GM12878 (cell line): ENCODE results near the gene DERA. TPM values are rescaled to one million over a fixed set of nuclear protein-coding genes. Genes with fewer than 3 reads are reported as not detected.

ENCODE experiments used
- ATAC-seq: fragments of 200-7000 bp; cut with Tn5 transposase; 3 replicates; pipeline ENCODE4 v1.9.1; 2020; ENCODE audit warnings: mild to moderate bottlenecking, moderate library complexity
- BruUV-seq: library from RNA; stranded (reverse); fragments of 400-500 nt; replicated peaks from 2 replicates; lab custom pipeline; 2021; lab: Mats Ljungman, UMichigan
- CTCF ChIA-PET: fragments of 300-600 bp; sonication (Branson Sonifier 250); formaldehyde crosslinking; extraction: SDS; loops from one replicate; lab custom pipeline; 2021; ENCODE audit warnings: inconsistent platforms; lab: Yijun Ruan, JAX
- POLR2A ChIA-PET: fragments of 350-600 bp; formaldehyde crosslinking; extraction: SDS; loops from one replicate; lab custom pipeline; 2021; ENCODE audit warnings: inconsistent platforms; lab: Charles Lee
- RAD21 ChIA-PET: fragments of 300-600 bp; sonication (Branson Sonifier 250); formaldehyde crosslinking; loops from one replicate; lab custom pipeline; 2023; ENCODE audit warnings: antibody characterized with exemption; ENCODE audit not compliant: unreplicated experiment; lab: Charles Lee
- SMC1A ChIA-PET: fragments of 300-600 bp; sonication (Branson Sonifier 250); formaldehyde crosslinking; loops from one replicate; lab custom pipeline; 2023; ENCODE audit not compliant: unreplicated experiment, uncharacterized antibody; lab: Charles Lee
- DNase-seq: peaks from one replicate; pipeline ENCODE4 v3.0.0-alpha.2; 2011; ENCODE audit warnings: low read depth, low spot score
- FAIRE-seq: peaks from 3 replicates; lab custom pipeline; 2011; peaks lifted over from hg19 to GRCh38; lab: Jason Lieb, UNC
- H2AFZ ChIP-seq: 2 replicates; pipeline ENCODE4 v1.6.0; 2011; ENCODE audit warnings: low read depth, low read length, control low read depth; ENCODE audit not compliant: control insufficient read depth
- H3K27ac ChIP-seq: 2 replicates; pipeline ENCODE4 v1.5.1; 2011; ENCODE audit warnings: control low read depth; ENCODE audit not compliant: control insufficient read depth, insufficient read depth
- H3K27me3 ChIP-seq, 2 experiments: replicated peaks in 1 of 2; 2 replicates each; pipeline versions ENCODE4 v1.6.0 to v1.6.1; 2011; ENCODE audit warnings: low read length in 1 of 2; ENCODE audit not compliant: control insufficient read depth in 2 of 2, insufficient read depth in 2 of 2
- H3K36me3 ChIP-seq, 2 experiments: 2 replicates each; pipeline ENCODE4 v1.5.1; 2011; ENCODE audit warnings: low read length in 1 of 2; ENCODE audit not compliant: control insufficient read depth in 2 of 2, insufficient read depth in 2 of 2
- H3K4me1 ChIP-seq: 2 replicates; pipeline ENCODE4 v1.6.1; 2011; ENCODE audit warnings: mild to moderate bottlenecking, low read length, moderate library complexity, mixed read lengths; ENCODE audit not compliant: control insufficient read depth, insufficient read depth
- H3K4me2 ChIP-seq: 2 replicates; pipeline ENCODE4 v1.6.0; 2011; ENCODE audit warnings: control low read depth; ENCODE audit not compliant: control insufficient read depth, insufficient read depth
- H3K4me3 ChIP-seq: fragments of 200-600 bp; sonication (generic); 2 replicates; pipeline ENCODE4 v1.5.1; 2016
- H3K79me2 ChIP-seq: 2 replicates; pipeline ENCODE4 v1.6.0; 2011; ENCODE audit warnings: low read length; ENCODE audit not compliant: control insufficient read depth, insufficient read depth
- H3K9ac ChIP-seq: 2 replicates; pipeline ENCODE4 v1.8.0; 2011; ENCODE audit warnings: low read length, control low read depth, mixed read lengths; ENCODE audit not compliant: control insufficient read depth, insufficient read depth
- H3K9me3 ChIP-seq: replicated peaks from 3 replicates; pipeline ENCODE4 v1.5.1; 2011; ENCODE audit warnings: mild to moderate bottlenecking, low read length; ENCODE audit not compliant: control insufficient read depth, insufficient read depth
- H4K20me1 ChIP-seq: 2 replicates; pipeline ENCODE4 v1.6.0; 2011; ENCODE audit not compliant: control insufficient read depth, insufficient read depth
- POLR2AphosphoS5 ChIP-seq: IDR thresholded peaks from 2 replicates; pipeline ENCODE4 v1.6.1; 2011; ENCODE audit warnings: mild to moderate bottlenecking, low read length, inconsistent platforms
- ZZZ3 ChIP-seq: IDR thresholded peaks from 2 replicates; pipeline ENCODE4 v1.6.1; 2011; ENCODE audit warnings: low read depth; ENCODE audit not compliant: control insufficient read depth, insufficient read length
- WGBS: methylation state at CpG from one replicate; pipeline ENCODE4 v1.1.6; 2016; ENCODE audit warnings: low lambda C conversion rate; ENCODE audit not compliant: insufficient replicate concordance, insufficient coverage; ENCODE audit errors: missing lambda C conversion rate; 5-methylcytosine and 5-hydroxymethylcytosine counted together
- in situ Hi-C: fragments of 300-500 bp; cut with MboI; formaldehyde crosslinking; loops from 9 replicates; pipeline ENCODE4 v1.14.3; 2018; ENCODE audit warnings: mixed read lengths
- intact Hi-C: fragments of 100-400 bp; cut with micrococcal nuclease; formaldehyde crosslinking; loops from one replicate; pipeline ENCODE4 v1.14.2; 2022; ENCODE audit not compliant: unreplicated experiment
- polyA plus RNA-seq, 11 experiments: library from polyadenylated mRNA; depleted of rRNA in 4 of 11; unstranded in 6 of 11; stranded (reverse) in 5 of 11; fragments of >200 nt; fragmentation: Nextera tagmentation in 4 of 11; fragmentation: Illumina TruSeq in 1 of 11; extraction: Ambion mirVana in 4 of 11; extraction: Trizol in 1 of 11; gene quantifications; 1 replicate in 1 of 11; 2 replicates in 10 of 11; pipeline versions ENCODE4 v1.2.1 to v1.2.3, GENCODE V29; 2011 to 2016; ENCODE audit warnings: inconsistent platforms in 2 of 11, missing spikeins in 2 of 11, low read depth in 1 of 11
- total RNA-seq, 4 experiments: library from RNA; depleted of rRNA in 3 of 4; stranded (reverse); fragments of >200 nt in 3 of 4; fragmentation: Illumina TruSeq in 1 of 4; extraction: Trizol in 1 of 4; gene quantifications; 2 replicates each; pipeline versions ENCODE4 v1.2.1 to v1.2.3, GENCODE V29; 2013 to 2021
- TF ChIP-seq, protein P1 (sequence below): IDR thresholded peaks from 2 replicates; pipeline ENCODE4 v1.6.1; 2012; ENCODE audit warnings: low read depth, low read length, improper control_type of control experiment
- TF ChIP-seq, protein P2 (sequence below): IDR thresholded peaks from 2 replicates; pipeline ENCODE4 v1.6.1; 2012; ENCODE audit warnings: mild to moderate bottlenecking, low read depth, low read length

DERA gene
- total and polyA plus RNA-seq, 10 of the 15 experiments (the other 5 are each of a cell fraction or from before 2014, with no cell fraction given), result 34.9 to 97.1 (median 40.8) TPM

DNA sequence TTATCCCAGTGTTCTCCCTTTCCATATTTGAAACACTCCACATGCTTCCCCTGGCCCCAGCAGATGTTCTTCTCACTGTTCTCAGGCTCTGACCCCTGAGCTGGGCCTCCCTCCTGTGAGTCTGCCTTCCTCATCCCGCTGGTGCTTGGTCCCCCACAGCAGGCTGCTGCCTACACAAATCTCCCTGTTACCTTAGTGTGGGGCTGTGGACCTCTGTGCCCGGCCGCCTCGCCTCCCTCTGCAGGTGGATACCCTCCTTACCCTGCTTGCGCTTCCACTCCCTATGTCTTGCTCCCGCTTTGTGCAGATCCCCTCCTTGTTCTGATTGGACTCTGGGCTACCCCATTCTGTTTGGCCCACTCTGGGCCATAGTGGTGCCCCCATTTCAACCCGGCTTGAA is 6.9 kb downstream of the DERA start:
- Histone ChIP-seq H4K20me1 (no peaks in the 10 kb centered on the region), H3K4me2 (no peak overlapping the region), H3K27me3 (no peaks in the 10 kb centered on the region), H3K4me3 (no peak overlapping the region), H3K79me2 (no peaks in the 10 kb centered on the region; the same call in none of the 2 replicates), H2AFZ (no peak overlapping the region), H3K36me3 (no peaks in the 10 kb centered on the region), H3K9me3 (no peaks in the 10 kb centered on the region; the same call in 2 of the 3 replicates), H3K27ac (no peak overlapping the region), H3K4me1 (no peaks in the 10 kb centered on the region), H3K9ac (no peak overlapping the region)
- no peak for TF ChIP-seq ZZZ3
- TF ChIP-seq POLR2AphosphoS5, result no peak
- TF ChIP-seq, protein P1, sequence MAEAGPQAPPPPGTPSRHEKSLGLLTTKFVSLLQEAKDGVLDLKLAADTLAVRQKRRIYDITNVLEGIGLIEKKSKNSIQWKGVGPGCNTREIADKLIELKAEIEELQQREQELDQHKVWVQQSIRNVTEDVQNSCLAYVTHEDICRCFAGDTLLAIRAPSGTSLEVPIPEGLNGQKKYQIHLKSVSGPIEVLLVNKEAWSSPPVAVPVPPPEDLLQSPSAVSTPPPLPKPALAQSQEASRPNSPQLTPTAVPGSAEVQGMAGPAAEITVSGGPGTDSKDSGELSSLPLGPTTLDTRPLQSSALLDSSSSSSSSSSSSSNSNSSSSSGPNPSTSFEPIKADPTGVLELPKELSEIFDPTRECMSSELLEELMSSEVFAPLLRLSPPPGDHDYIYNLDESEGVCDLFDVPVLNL, result no peak
- TF ChIP-seq, protein P2, sequence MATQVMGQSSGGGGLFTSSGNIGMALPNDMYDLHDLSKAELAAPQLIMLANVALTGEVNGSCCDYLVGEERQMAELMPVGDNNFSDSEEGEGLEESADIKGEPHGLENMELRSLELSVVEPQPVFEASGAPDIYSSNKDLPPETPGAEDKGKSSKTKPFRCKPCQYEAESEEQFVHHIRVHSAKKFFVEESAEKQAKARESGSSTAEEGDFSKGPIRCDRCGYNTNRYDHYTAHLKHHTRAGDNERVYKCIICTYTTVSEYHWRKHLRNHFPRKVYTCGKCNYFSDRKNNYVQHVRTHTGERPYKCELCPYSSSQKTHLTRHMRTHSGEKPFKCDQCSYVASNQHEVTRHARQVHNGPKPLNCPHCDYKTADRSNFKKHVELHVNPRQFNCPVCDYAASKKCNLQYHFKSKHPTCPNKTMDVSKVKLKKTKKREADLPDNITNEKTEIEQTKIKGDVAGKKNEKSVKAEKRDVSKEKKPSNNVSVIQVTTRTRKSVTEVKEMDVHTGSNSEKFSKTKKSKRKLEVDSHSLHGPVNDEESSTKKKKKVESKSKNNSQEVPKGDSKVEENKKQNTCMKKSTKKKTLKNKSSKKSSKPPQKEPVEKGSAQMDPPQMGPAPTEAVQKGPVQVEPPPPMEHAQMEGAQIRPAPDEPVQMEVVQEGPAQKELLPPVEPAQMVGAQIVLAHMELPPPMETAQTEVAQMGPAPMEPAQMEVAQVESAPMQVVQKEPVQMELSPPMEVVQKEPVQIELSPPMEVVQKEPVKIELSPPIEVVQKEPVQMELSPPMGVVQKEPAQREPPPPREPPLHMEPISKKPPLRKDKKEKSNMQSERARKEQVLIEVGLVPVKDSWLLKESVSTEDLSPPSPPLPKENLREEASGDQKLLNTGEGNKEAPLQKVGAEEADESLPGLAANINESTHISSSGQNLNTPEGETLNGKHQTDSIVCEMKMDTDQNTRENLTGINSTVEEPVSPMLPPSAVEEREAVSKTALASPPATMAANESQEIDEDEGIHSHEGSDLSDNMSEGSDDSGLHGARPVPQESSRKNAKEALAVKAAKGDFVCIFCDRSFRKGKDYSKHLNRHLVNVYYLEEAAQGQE, result no peak
- intact Hi-C loops (no loop called here), in situ Hi-C loops (no loop called here)
- ChIA-PET CTCF (interaction anchor here (1.0 to 1.1 kb wide), 2 partner anchors 11 to 19 kb away, joined by 3 to 4 read pairs; no protein-coding TSS in a partner anchor), RAD21 (interaction anchor here (1.3 kb wide), 1 partner anchor 11 kb away, joined by 3 read pairs; no protein-coding TSS in a partner anchor), POLR2A (no interaction called here), SMC1A (no interaction called here)
- FAIRE-seq, result no peak
- no peak for DNase-seq
- BruUV-seq, result no TSS peak
- ATAC-seq, result peak; percentile 12; the same call in 2 of the 3 replicates
- 100% methylated on average over 7 of the region's 7 CpGs for WGBS
